ENCODE results near the gene MEG3.

MEG3 gene

GRCh38 chr14:100879194-100879593 lies 53.3 kb downstream of the MEG3 start:
- DNase-seq (ENCODE audit: low read depth in 1 of 2, low spot score in 1 of 2), result no peak

- no peak for DNase-seq (ENCODE audit: low read depth in 1 of 2, low spot score in 1 of 2)
Measured at GRCh38 chr14:100879782-100880181, 53.9 kb downstream of the MEG3 start.

- no peak for DNase-seq (ENCODE audit: low read depth in 1 of 2, low spot score in 1 of 2)
Measured at GRCh38 chr14:100880271-100881101, 54.6 kb downstream of the MEG3 start.

GRCh38 chr14:100881211-100882025 lies 55.5 kb downstream of the MEG3 start:
- DNase-seq (ENCODE audit: low read depth in 1 of 2, low spot score in 1 of 2), result no peak

- DNase-seq (ENCODE audit: low read depth in 1 of 2, low spot score in 1 of 2), result no peak
Measured at GRCh38 chr14:100882026-100882967, 56.4 kb downstream of the MEG3 start.

GRCh38 chr14:100882991-100883788 lies 57.3 kb downstream of the MEG3 start:
- DNase-seq (ENCODE audit: low read depth in 1 of 2, low spot score in 1 of 2), result no peak

- DNase-seq (ENCODE audit: low read depth in 1 of 2, low spot score in 1 of 2), result no peak
Measured at GRCh38 chr14:100883789-100884101, 57.8 kb downstream of the MEG3 start.

- no peak for DNase-seq (ENCODE audit: low read depth in 1 of 2, low spot score in 1 of 2)
Measured at GRCh38 chr14:100884456-100884855, 58.5 kb downstream of the MEG3 start.

GRCh38 chr14:100885196-100885595 lies 59.3 kb downstream of the MEG3 start:
- no peak for DNase-seq (ENCODE audit: low read depth in 1 of 2, low spot score in 1 of 2)

- no peak for DNase-seq (ENCODE audit: low read depth in 1 of 2, low spot score in 1 of 2)
Measured at GRCh38 chr14:100885617-100886016, 59.7 kb downstream of the MEG3 start.

GRCh38 chr14:100887728-100888335 lies 61.9 kb downstream of the MEG3 start:
- no peak for DNase-seq (ENCODE audit: low read depth in 1 of 2, low spot score in 1 of 2)

GRCh38 chr14:100888789-100889315 lies 62.9 kb downstream of the MEG3 start:
- no peak for DNase-seq (ENCODE audit: low read depth in 1 of 2, low spot score in 1 of 2)

- DNase-seq (ENCODE audit: low read depth in 1 of 2, low spot score in 1 of 2), result no peak
Measured at GRCh38 chr14:100889641-100890040, 63.7 kb downstream of the MEG3 start.

- no peak for DNase-seq (ENCODE audit: low read depth in 1 of 2, low spot score in 1 of 2)
Measured at GRCh38 chr14:100890061-100890850, 64.3 kb downstream of the MEG3 start.

- DNase-seq (ENCODE audit: low read depth in 1 of 2, low spot score in 1 of 2), result no peak
Measured at GRCh38 chr14:100891051-100891450, 65.1 kb downstream of the MEG3 start.

- no peak for DNase-seq (ENCODE audit: low read depth in 1 of 2, low spot score in 1 of 2)
Measured at GRCh38 chr14:100891501-100892445, 65.9 kb downstream of the MEG3 start.

GRCh38 chr14:100892496-100893227 lies 66.7 kb downstream of the MEG3 start:
- DNase-seq (ENCODE audit: low read depth in 1 of 2, low spot score in 1 of 2), result no peak
